ENCODE results near the gene KLK14.

The KLK14 gene, protein sequence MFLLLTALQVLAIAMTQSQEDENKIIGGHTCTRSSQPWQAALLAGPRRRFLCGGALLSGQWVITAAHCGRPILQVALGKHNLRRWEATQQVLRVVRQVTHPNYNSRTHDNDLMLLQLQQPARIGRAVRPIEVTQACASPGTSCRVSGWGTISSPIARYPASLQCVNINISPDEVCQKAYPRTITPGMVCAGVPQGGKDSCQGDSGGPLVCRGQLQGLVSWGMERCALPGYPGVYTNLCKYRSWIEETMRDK

DNA sequence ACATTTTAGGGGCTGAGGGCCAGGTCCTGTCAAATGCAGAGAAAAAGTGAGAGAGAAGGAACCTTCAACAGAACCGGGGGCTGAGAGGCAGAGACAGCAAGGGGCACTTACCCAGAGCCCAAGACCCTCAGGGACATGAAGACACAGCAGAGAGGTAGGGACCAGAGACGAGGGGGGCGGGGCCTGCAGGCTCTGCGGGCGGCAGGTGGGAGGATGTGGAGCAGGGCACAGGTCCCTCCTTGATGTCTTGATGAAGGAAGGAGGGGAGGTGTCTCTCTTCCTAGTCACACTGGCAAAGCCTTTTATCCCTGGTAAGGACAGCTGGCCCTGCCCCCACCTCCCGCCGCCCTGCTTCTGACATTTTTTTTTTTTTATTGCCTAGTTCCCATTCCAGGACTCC is at the start of gene KLK14:
Gene KLK14 (minus strand): TSS at position 277 of the 400 bp plus-strand sequence. CDS start 273 bp downstream, at position 4.
- Mint-ChIP-seq H3K4me1 (no peaks in the 10 kb centered on the region), H3K4me3 (no peak within 1 kb of the TSS), H3K27me3 (peaks cover 8% of the 10 kb centered on the region), H3K27ac (no peak within 1 kb of the TSS), H3K36me3 (no peaks in the 10 kb centered on the region), H3K9me3 (no peaks in the 10 kb centered on the region)

DNA sequence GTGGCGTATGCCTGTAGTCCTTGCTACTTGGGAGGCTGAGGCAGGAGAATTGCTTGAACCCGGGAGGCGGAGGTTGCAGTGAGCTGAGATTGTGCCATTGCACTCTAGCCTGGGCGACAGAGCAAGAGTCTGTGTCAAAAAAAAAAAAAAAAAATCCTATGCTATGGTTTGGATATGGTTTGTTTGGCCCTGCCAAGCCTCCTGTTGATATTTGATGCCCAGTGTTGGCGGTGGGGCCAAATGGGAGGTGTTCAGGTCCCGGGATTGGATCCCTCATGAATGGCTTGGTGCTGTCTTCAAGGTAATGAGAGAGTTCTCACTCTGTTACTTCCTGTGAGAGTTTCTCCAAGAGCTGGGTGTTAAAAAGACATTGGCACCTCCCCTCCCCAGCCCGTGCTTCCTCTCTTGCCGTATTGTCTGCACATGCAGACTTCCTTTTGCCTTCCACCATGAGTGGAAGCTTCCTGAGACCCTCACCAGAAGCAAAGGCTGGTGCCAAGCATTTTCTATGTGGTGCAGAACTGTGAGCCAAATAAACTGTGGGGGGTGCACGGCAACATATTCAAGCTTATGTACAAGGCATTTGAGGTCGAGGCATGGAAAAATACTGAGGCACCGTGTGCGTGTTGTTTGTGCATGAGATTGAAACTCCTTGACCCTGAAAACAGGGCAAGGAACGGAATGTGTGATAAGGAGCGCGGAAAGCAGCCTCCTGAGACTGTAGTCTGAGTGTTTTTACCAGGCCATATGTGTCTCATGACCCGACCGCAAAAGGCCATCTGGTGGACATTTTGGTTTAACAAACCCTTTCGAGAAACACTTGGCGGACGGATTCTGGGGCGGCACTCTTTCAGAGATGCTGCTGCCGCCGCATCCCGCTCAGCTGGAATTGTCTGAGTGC is 49.3 kb upstream of the KLK14 start:
- H3K27ac Mint-ChIP-seq = peak overlapping the region; percentile 74
- H3K27me3 Mint-ChIP-seq = no peaks in the 10 kb centered on the region
- H3K36me3 Mint-ChIP-seq = no peaks in the 10 kb centered on the region
- no peaks in the 10 kb centered on the region for H3K9me3 Mint-ChIP-seq
- peak overlapping the region; percentile 73 for H3K4me3 Mint-ChIP-seq
- H3K4me1 Mint-ChIP-seq = peaks cover 75% of the 10 kb centered on the region

DNA sequence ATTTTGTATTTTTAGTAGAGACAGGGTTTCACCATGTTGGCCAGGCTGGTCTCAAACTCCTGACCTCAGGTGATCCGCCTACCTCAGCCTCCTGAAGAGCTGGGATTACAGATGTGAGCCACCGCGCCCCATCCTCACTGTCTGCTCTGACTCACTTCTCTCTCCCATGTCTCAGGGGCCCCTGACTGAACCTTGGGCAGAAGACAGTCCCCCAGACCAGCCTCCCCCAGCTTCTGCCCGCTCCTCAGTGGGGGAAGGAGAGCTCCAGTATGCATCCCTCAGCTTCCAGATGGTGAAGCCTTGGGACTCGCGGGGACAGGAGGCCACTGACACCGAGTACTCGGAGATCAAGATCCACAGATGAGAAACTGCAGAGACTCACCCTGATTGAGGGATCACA is 47.0 kb upstream of the KLK14 start:
- Mint-ChIP-seq H3K4me3 (no peak overlapping the region), H3K27me3 (no peaks in the 10 kb centered on the region), H3K9me3 (no peaks in the 10 kb centered on the region), H3K36me3 (no peaks in the 10 kb centered on the region), H3K4me1 (peaks cover 81% of the 10 kb centered on the region), H3K27ac (no peak overlapping the region)

DNA sequence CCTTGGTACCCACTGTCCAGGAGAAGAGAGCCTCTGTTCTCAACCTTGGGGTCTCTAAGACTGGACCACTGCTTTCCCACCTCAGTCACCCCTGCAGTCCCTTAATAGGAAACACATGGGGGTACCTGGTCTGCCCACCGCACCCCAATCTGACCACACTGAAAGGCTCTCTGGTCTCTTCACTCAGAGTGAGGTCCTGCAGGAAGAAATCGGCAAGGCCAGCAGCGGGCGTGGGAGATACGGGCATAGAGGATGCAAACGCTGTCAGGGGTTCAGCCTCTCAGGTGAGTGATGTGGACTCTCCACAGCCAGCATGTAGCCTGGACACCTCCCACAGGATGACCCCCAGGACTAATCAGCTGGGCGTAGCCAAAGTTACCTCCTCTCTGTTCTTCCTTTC is 45.5 kb upstream of the KLK14 start:
- peaks cover 93% of the 10 kb centered on the region for H3K4me1 Mint-ChIP-seq
- no peaks in the 10 kb centered on the region for H3K27me3 Mint-ChIP-seq
- H3K9me3 Mint-ChIP-seq = no peaks in the 10 kb centered on the region
- peak overlapping the region; percentile 2 for H3K4me3 Mint-ChIP-seq
- H3K36me3 Mint-ChIP-seq = no peaks in the 10 kb centered on the region
- H3K27ac Mint-ChIP-seq = no peak overlapping the region

DNA sequence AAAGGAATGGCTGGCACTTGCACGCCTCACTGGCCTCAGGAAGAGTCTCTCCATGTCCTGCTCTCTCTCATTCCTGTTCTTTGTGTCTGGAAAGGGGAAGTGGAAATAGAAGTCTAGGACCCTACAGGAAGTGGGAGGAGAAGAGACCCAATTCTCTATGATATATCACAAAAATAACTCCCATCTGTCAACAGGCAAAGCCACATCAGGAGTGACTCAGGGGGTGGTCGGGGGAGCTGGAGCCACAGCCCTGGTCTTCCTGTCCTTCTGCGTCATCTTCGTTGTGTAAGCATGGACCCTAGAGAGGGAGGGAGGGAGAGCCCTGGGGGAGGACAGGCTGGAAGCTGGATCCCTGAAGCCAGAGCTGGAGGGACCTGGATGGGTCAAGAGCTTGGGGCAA is 45.1 kb upstream of the KLK14 start:
- H3K27me3 Mint-ChIP-seq = no peaks in the 10 kb centered on the region
- no peaks in the 10 kb centered on the region for H3K36me3 Mint-ChIP-seq
- H3K4me3 Mint-ChIP-seq = peak overlapping the region; percentile 33
- peak overlapping the region; percentile 90 for H3K27ac Mint-ChIP-seq
- H3K9me3 Mint-ChIP-seq = no peaks in the 10 kb centered on the region
- peaks cover 94% of the 10 kb centered on the region for H3K4me1 Mint-ChIP-seq

DNA sequence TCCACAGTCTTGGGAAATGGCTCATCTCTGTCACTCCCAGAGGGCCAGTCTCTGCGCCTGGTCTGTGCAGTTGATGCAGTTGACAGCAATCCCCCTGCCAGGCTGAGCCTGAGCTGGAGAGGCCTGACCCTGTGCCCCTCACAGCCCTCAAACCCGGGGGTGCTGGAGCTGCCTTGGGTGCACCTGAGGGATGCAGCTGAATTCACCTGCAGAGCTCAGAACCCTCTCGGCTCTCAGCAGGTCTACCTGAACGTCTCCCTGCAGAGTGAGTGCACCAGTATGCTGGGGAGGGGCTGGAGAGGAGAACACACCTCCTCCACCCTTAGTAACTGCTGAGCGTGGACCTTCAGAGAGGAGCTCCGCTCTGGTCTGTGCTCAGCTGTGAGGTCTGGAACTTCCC is 44.3 kb upstream of the KLK14 start:
- no peaks in the 10 kb centered on the region for H3K9me3 Mint-ChIP-seq
- no peaks in the 10 kb centered on the region for H3K36me3 Mint-ChIP-seq
- H3K4me3 Mint-ChIP-seq = no peak overlapping the region
- no peaks in the 10 kb centered on the region for H3K27me3 Mint-ChIP-seq
- peaks cover 94% of the 10 kb centered on the region for H3K4me1 Mint-ChIP-seq
- peak overlapping the region; percentile 91 for H3K27ac Mint-ChIP-seq

DNA sequence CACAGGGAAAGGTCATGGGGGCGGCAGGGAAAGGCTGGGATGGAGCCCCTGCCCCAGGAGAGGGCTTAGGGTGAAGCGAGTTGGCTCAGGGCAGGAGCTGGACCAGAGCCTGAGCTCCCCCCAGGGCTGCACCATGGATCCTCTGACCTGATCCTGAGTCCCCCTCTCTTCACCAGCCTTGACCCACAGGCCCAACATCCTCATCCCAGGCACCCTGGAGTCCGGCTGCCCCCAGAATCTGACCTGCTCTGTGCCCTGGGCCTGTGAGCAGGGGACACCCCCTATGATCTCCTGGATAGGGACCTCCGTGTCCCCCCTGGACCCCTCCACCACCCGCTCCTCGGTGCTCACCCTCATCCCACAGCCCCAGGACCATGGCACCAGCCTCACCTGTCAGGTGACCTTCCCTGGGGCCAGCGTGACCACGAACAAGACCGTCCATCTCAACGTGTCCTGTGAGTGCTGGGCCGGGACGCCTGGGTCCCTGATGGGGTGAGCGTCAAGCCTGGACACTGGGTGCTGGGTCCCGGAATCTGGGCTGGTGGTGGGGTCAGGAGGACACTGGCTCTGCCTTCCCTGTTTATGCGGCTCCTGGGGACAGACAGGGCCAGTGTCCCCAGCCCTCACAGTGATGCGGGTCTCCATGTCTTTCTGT is 42.9 kb upstream of the KLK14 start:
- Mint-ChIP-seq H3K4me3 (peak overlapping the region; percentile 19), H3K36me3 (no peaks in the 10 kb centered on the region), H3K27me3 (no peaks in the 10 kb centered on the region), H3K9me3 (no peaks in the 10 kb centered on the region), H3K27ac (peak overlapping the region; percentile 82), H3K4me1 (peaks cover 93% of the 10 kb centered on the region)

DNA sequence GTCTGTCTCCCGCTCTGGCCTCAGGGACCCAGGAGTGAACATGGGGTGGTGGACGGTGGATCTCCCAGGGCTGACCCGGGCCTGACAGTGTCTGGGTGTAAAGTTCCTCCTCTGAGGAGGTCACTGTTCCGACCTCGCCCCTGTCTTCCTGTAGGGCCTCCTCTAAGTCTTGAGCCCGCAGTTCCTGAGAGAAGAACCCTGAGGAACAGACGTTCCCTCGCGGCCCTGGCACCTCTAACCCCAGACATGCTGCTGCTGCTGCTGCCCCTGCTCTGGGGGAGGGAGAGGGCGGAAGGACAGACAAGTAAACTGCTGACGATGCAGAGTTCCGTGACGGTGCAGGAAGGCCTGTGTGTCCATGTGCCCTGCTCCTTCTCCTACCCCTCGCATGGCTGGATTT is 42.0 kb upstream of the KLK14 start, which contains the start of gene SIGLEC9:
Gene SIGLEC9 (plus strand): TSS at position 178 of the 400 bp plus-strand sequence. CDS start 69 bp downstream, at position 247.
- no peaks in the 10 kb centered on the region for H3K9me3 Mint-ChIP-seq
- peak within 1 kb of the TSS; percentile 94 for H3K27ac Mint-ChIP-seq
- H3K27me3 Mint-ChIP-seq = no peaks in the 10 kb centered on the region
- no peaks in the 10 kb centered on the region for H3K36me3 Mint-ChIP-seq
- H3K4me1 Mint-ChIP-seq = peaks cover 90% of the 10 kb centered on the region
- H3K4me3 Mint-ChIP-seq = peak within 1 kb of the TSS; percentile 81

DNA sequence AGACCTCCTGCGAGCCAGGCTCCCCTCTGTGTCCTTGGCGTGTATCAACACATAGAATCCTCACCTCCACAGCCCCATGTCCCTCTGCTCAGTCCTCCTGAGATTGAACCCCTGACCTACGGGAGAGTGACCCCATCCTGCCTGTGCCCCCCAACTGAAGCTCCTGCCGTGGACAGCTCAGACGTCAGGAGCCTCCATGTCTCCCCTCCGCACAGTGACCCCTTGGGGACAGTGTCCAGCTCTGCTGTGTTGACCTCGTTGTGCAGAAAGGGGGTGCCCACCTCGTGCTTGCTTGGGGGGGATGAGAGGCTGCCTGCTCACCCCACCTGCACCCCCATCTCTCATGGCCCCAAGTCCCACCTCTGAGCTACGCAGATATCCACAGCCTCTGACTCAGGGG is 41.5 kb upstream of the KLK14 start:
- Mint-ChIP-seq H3K9me3 (no peaks in the 10 kb centered on the region), H3K36me3 (no peaks in the 10 kb centered on the region), H3K4me1 (peaks cover 90% of the 10 kb centered on the region), H3K27ac (peak overlapping the region; percentile 94), H3K27me3 (no peaks in the 10 kb centered on the region), H3K4me3 (peak overlapping the region; percentile 81)

DNA sequence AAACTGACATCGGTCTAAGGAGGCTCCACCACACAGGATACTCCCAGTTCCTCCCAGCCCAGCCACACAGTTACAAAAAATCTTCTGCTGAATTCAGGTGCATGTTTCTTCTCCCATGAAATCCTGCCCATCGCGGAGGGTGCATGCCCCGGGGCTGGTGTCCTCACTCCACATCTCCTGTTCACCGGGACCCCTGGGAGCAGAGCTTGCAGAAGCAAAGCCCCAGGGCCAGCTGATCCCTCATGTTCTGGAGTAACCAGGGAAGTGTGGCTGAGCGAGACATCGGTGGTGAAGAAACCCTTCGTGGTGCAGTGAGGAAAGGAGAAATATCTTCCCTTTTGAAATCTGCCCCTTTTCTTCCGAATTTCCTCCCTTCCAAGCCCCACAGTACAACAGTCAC is 41.1 kb upstream of the KLK14 start:
- no peaks in the 10 kb centered on the region for H3K36me3 Mint-ChIP-seq
- H3K4me1 Mint-ChIP-seq = peaks cover 90% of the 10 kb centered on the region
- no peaks in the 10 kb centered on the region for H3K9me3 Mint-ChIP-seq
- no peaks in the 10 kb centered on the region for H3K27me3 Mint-ChIP-seq
- peak overlapping the region; percentile 94 for H3K27ac Mint-ChIP-seq
- peak overlapping the region; percentile 81 for H3K4me3 Mint-ChIP-seq

DNA sequence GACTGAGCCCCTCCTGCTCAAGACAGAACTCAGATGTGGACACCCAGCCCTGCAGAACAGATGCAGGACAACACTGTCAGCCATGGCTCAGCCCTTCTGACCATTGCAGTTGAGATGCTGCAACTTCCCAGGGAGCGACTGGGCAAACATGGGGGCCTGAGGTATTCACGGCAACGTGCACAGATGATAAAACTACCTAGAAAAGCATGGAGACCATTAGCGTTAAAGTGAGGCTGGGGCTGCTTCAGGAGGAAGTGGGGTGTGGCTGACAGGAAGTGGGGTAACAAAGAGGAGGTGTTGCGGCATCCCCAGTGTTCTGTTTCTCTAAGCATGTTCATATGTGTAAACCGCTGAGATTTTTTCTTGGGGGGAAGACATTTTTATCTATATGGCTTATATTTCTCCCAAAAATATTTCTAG is 40.7 kb upstream of the KLK14 start:
- H3K4me3 Mint-ChIP-seq = peak overlapping the region; percentile 81
- no peaks in the 10 kb centered on the region for H3K9me3 Mint-ChIP-seq
- no peaks in the 10 kb centered on the region for H3K27me3 Mint-ChIP-seq
- H3K4me1 Mint-ChIP-seq = peaks cover 87% of the 10 kb centered on the region
- H3K27ac Mint-ChIP-seq = peak overlapping the region; percentile 94
- H3K36me3 Mint-ChIP-seq = no peaks in the 10 kb centered on the region

DNA sequence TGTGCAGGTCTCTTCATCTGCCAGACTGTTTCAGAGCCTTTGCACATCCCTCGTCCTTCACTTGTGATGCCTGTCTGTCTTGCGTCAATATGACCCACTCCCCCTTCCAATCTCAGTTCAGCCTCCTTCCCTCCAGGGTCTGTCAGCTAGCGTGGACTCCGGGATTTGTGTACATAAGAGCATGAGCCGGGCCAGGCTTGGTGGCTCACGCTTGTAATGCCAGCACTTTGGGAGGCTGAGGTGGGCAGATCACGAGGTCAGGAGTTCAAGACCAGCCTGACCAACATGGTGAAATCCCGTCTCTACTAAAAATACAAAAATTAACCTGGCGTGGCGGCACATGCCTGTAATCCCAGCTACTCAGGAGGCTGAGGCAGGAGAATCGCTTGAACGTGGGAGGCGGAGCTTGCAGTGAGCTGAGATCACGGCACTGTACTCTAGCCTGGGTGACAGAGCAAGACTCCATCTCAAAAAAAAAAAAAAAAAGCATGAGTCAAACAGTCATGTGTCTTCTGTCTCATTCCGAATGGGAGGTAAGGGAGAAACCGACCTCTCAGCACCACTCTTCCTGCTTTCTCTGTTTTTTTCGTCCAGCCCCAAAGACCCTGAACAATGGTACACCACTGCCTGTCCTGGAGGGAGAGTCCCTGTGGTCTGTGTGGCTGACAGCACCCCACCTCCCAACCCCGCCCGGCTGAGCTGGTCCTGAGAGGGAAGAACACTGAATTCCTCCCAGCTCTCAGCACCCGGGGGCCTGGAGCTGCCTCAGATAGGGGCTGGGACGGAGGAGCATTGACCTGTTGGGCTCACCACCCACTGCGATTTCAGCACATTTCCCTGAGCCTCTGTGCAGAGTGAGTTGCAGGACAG is 39.7 kb upstream of the KLK14 start:
- Mint-ChIP-seq H3K9me3 (no peaks in the 10 kb centered on the region), H3K27me3 (no peaks in the 10 kb centered on the region), H3K27ac (peak overlapping the region; percentile 65), H3K36me3 (no peaks in the 10 kb centered on the region), H3K4me3 (peak overlapping the region; percentile 34), H3K4me1 (peaks cover 80% of the 10 kb centered on the region)

DNA sequence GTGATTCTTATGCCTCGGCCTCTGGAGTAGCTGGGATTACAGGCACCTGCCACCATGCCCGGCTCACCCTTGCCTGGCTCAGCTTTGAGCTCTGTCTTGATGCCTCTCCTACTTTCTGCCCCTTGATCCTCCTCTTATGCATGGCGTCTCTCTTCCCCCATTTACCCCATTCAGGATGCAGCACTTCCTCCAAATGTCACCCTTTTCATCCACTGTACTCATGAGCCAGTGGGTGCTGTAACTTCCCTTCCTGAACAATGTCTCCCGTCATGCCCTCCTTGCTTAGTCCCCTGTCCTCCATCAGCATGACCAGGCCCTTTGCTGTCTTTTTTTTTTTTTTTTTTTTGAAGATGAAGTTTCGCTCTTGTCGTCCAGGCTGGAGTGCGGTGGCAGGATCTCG is 38.6 kb upstream of the KLK14 start:
- Mint-ChIP-seq H3K4me1 (peaks cover 79% of the 10 kb centered on the region), H3K4me3 (no peak overlapping the region), H3K36me3 (no peaks in the 10 kb centered on the region), H3K9me3 (no peaks in the 10 kb centered on the region), H3K27ac (no peak overlapping the region), H3K27me3 (no peaks in the 10 kb centered on the region)

DNA sequence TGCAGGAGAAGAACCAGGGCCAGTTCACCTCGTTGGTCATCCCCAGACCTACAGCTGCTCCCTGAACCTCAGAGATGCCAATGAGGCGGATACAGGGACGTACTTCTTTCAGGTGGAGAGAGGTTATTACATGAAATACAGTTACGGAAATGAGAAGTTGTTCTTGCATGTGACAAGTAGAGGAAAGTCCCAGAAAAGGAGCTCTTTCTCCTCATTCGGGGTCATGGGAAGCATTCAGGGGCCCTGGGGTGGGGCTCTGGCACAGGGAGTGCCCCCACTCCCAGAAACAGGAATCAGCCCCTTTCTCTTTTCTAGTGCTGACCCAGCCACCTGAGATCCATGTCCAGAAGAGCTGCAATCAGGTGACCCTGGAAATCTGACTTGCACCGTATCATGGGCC is 37.5 kb upstream of the KLK14 start:
- Mint-ChIP-seq H3K36me3 (no peaks in the 10 kb centered on the region), H3K27me3 (no peaks in the 10 kb centered on the region), H3K4me3 (no peak overlapping the region), H3K4me1 (peaks cover 73% of the 10 kb centered on the region), H3K9me3 (no peaks in the 10 kb centered on the region), H3K27ac (no peak overlapping the region)

DNA sequence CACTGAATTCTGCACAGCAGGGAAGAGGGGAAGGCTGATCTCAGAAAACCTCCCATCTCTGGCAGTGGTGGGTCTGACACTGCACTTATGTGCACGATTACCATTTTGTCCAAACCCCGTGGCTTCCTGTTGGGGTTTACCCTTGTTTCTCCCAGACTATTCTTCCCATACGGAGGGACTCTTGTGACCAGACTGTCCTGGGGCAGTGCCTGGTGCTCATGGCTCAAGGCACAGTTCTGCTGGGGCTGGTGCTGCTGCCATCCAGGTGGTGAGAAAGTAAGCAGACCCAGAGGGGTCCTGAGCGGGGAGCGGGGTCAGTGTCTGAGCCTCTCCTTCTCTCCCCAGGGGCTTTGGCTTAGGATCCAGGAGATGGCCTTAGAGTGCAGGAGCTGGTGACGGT is 36.9 kb upstream of the KLK14 start:
- H3K27ac Mint-ChIP-seq = no peak overlapping the region
- no peak overlapping the region for H3K4me3 Mint-ChIP-seq
- H3K36me3 Mint-ChIP-seq = no peaks in the 10 kb centered on the region
- peaks cover 68% of the 10 kb centered on the region for H3K4me1 Mint-ChIP-seq
- H3K27me3 Mint-ChIP-seq = no peaks in the 10 kb centered on the region
- H3K9me3 Mint-ChIP-seq = no peaks in the 10 kb centered on the region
